Measurements from ENCODE around the gene MMRN1.

DNA sequence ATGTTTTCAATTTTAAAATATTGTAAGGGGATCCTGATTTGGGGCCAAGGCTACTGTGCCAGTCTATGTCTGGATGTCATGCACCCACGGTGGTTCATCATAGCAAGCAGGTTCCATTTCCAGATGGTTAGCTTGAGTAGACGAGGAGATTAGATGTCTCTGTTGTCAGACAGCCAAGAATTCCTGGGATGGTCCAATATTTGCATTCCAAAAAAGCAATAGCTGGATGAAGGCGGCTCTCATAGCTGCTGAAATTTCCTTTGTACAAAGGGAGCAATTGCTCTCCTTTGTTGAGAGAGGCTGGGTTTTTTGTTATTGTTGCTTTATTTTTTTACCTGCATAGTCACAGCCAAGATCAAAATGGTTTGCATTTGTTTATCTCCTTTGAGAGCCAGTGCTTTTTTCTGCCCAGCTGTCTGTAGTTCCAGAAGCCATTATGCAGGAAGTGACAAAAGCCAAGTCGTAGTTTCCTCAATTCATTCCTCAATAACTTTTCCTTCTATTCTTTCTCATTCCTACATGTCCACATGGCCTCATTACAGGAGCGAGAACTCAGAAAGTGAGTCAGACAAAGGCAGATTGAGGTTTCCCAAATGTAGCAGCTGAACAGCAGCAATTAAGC is 107.9 kb downstream of the MMRN1 start:
- TF ChIP-seq, protein P1, sequence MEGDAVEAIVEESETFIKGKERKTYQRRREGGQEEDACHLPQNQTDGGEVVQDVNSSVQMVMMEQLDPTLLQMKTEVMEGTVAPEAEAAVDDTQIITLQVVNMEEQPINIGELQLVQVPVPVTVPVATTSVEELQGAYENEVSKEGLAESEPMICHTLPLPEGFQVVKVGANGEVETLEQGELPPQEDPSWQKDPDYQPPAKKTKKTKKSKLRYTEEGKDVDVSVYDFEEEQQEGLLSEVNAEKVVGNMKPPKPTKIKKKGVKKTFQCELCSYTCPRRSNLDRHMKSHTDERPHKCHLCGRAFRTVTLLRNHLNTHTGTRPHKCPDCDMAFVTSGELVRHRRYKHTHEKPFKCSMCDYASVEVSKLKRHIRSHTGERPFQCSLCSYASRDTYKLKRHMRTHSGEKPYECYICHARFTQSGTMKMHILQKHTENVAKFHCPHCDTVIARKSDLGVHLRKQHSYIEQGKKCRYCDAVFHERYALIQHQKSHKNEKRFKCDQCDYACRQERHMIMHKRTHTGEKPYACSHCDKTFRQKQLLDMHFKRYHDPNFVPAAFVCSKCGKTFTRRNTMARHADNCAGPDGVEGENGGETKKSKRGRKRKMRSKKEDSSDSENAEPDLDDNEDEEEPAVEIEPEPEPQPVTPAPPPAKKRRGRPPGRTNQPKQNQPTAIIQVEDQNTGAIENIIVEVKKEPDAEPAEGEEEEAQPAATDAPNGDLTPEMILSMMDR (IDR thresholded peaks at IDR 0.05): no peak
- no peak for TF ChIP-seq POLR2AphosphoS5 (IDR thresholded peaks at IDR 0.05; ENCODE audit: low read depth, low read length)
- TF ChIP-seq, protein P2, sequence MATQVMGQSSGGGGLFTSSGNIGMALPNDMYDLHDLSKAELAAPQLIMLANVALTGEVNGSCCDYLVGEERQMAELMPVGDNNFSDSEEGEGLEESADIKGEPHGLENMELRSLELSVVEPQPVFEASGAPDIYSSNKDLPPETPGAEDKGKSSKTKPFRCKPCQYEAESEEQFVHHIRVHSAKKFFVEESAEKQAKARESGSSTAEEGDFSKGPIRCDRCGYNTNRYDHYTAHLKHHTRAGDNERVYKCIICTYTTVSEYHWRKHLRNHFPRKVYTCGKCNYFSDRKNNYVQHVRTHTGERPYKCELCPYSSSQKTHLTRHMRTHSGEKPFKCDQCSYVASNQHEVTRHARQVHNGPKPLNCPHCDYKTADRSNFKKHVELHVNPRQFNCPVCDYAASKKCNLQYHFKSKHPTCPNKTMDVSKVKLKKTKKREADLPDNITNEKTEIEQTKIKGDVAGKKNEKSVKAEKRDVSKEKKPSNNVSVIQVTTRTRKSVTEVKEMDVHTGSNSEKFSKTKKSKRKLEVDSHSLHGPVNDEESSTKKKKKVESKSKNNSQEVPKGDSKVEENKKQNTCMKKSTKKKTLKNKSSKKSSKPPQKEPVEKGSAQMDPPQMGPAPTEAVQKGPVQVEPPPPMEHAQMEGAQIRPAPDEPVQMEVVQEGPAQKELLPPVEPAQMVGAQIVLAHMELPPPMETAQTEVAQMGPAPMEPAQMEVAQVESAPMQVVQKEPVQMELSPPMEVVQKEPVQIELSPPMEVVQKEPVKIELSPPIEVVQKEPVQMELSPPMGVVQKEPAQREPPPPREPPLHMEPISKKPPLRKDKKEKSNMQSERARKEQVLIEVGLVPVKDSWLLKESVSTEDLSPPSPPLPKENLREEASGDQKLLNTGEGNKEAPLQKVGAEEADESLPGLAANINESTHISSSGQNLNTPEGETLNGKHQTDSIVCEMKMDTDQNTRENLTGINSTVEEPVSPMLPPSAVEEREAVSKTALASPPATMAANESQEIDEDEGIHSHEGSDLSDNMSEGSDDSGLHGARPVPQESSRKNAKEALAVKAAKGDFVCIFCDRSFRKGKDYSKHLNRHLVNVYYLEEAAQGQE (IDR thresholded peaks at IDR 0.05; ENCODE audit: insufficient read depth in 1 of 2, low read depth in 2 of 2, low read length in 1 of 2): no peak
